Naive B cell (primary cell): ENCODE data around the gene SLC12A9. TPM values are rescaled to one million over a fixed set of nuclear protein-coding genes. Genes with fewer than 3 reads are reported as not detected.
A peak's percentile ranks its signal among the peaks of the same experiment; 100 is the strongest.

ENCODE experiments used
- ATAC-seq, 2 donors: fragments of 150-1000 bp; cut with Tn5 transposase; 2 replicates each; pipeline ENCODE4 v1.10.0; 2021; ENCODE audit warnings: low read depth in 2 of 2, mild to moderate bottlenecking in 2 of 2, moderate library complexity in 2 of 2
- DNase-seq: peaks from one replicate; pipeline ENCODE4 v3.0.0; 2022
- H3K27ac Mint-ChIP-seq, 6 donors: one replicate each; pipeline ENCODE4 v1.8.0; 2020 to 2022; ENCODE audit warnings: mild to moderate bottlenecking in 6 of 6, mixed read lengths in 6 of 6, moderate library complexity in 5 of 6, inconsistent platforms in 2 of 6
- H3K27me3 Mint-ChIP-seq, 3 donors: one replicate each; pipeline ENCODE4 v1.8.0; 2021 to 2022; ENCODE audit warnings: mixed read lengths in 3 of 3, mild to moderate bottlenecking in 1 of 3
- H3K36me3 Mint-ChIP-seq, 2 donors: one replicate each; pipeline ENCODE4 v1.8.0; 2020 to 2022; ENCODE audit warnings: mixed read lengths in 2 of 2, inconsistent platforms in 1 of 2, mild to moderate bottlenecking in 1 of 2
- H3K4me1 Mint-ChIP-seq, 3 donors: one replicate each; pipeline ENCODE4 v1.8.0; 2020 to 2022; ENCODE audit warnings: mixed read lengths in 3 of 3, inconsistent platforms in 1 of 3, mild to moderate bottlenecking in 1 of 3, moderate library complexity in 1 of 3
- H3K4me3 Mint-ChIP-seq, 8 donors: one replicate each; pipeline ENCODE4 v1.8.0; 2020 to 2022; ENCODE audit warnings: mild to moderate bottlenecking in 8 of 8, mixed read lengths in 8 of 8, moderate library complexity in 8 of 8, inconsistent platforms in 2 of 8
- H3K9me3 Mint-ChIP-seq, 7 donors: one replicate each; pipeline ENCODE4 v1.8.0; 2020 to 2022; ENCODE audit warnings: mixed read lengths in 7 of 7, mild to moderate bottlenecking in 5 of 7, inconsistent platforms in 2 of 7, moderate library complexity in 1 of 7
- polyA plus RNA-seq, 6 donors: library from polyadenylated mRNA; unstranded; fragments of 300-500 nt; fragmentation: Illumina TruSeq; gene quantifications; one replicate each; pipeline ENCODE4 v1.2.3, GENCODE V29; 2021; ENCODE audit warnings: low read depth in 6 of 6

SLC12A9 gene
- polyA plus RNA-seq, 6 donors from 2014 or later: 7.8 to 13.1 (median 11.5) TPM

GRCh38 chr7:100893910-100894721, 41.6 kb downstream of the SLC12A9 start:
- Mint-ChIP-seq H3K27ac (peak overlapping the region in 1 of 6 donors; percentile 22), H3K27me3 (peaks cover 25 to 76% (median 65%) of the 10 kb centered on the region in 3 donors), H3K4me3 (peak overlapping the region in 5 of 8 donors; percentile 25 to 95 (median 53))

DNA sequence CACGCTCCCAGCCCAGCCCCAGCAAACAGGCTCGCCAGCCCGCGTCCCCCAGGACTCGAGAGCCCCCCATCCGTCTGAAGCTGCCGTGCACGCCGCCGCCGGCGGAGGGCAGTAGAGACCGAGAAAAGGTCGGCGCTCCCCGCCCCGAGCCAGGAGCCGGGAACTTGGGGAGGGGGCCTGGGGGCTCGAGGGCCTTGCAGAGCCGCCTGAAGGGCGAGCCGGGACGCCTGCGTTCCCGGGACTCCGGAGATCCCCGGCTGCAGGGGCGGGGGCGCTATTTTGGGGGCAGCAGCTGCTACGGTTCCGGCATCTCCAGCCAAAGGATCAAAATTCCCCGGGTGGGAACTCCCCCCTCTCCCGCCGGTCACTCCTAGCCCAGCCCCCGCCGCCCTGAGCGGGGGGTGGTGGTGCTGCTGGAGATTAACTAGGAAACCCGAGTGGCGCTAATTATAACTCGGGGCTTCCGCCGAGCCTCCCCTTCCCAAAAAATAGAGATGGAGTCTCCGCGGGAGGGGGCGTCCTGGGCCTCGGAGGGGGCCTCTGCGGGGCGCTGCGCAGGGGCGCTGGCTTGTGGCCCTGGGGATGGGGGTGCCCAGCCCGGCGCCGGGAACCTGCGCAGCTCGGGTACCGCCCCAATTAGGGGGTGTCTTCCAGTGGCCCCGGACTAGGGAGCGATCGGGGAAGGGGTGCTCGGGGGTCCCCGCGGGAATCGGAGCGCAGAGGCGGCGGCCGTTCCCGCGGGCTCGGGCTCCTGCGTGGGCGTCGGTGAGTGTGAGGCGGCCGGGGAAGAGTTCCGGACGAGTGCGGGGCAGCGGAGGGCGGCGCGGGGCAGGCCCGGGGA, 42.6 kb downstream of the SLC12A9 start:
- DNase-seq: peak; percentile 63
- peaks cover 0 to 7% of the 10 kb centered on the region in 2 donors for H3K36me3 Mint-ChIP-seq
- H3K27me3 Mint-ChIP-seq: peaks cover 28 to 82% (median 66%) of the 10 kb centered on the region in 3 donors
- H3K4me1 Mint-ChIP-seq: peaks cover 27 to 31% (median 29%) of the 10 kb centered on the region in 3 donors
- H3K27ac Mint-ChIP-seq: no peak overlapping the region
- peak; percentile 14 to 22 for ATAC-seq
- peaks cover 0 to 2% (median 0%) of the 10 kb centered on the region in 7 donors for H3K9me3 Mint-ChIP-seq
- H3K4me3 Mint-ChIP-seq: peak overlapping the region in 5 of 8 donors; percentile 60 to 95 (median 71)

More at GRCh38 chr7:100893910-100894721, 41.6 kb downstream of the SLC12A9 start:
- no peak for DNase-seq
- peaks cover 31 to 34% (median 32%) of the 10 kb centered on the region in 3 donors for H3K4me1 Mint-ChIP-seq
- H3K9me3 Mint-ChIP-seq: no peaks in the 10 kb centered on the region
- no peak for ATAC-seq
- H3K36me3 Mint-ChIP-seq: peaks cover 0 to 7% of the 10 kb centered on the region in 2 donors

GRCh38 chr7:100895701-100895955, 43.1 kb downstream of the SLC12A9 start, which contains the start of gene ACHE:
Gene ACHE (minus strand): TSS chr7:100895888. CDS start chr7:100894232, 1,656 bp downstream.
- peaks cover 0 to 4% (median 0%) of the 10 kb centered on the region in 7 donors for H3K9me3 Mint-ChIP-seq
- peaks cover 0 to 7% of the 10 kb centered on the region in 2 donors for H3K36me3 Mint-ChIP-seq
- H3K27ac Mint-ChIP-seq: peak within 1 kb of the TSS in 2 of 6 donors; percentile 15 to 88
- DNase-seq (no peak), ATAC-seq (peak in 1 of 2 donors; percentile 17)
- peaks cover 30 to 82% (median 66%) of the 10 kb centered on the region in 3 donors for H3K27me3 Mint-ChIP-seq
- peaks cover 22 to 25% (median 24%) of the 10 kb centered on the region in 3 donors for H3K4me1 Mint-ChIP-seq
- peak within 1 kb of the TSS; percentile 80 to 95 (median 92) for H3K4me3 Mint-ChIP-seq

- DNase-seq (no peak), ATAC-seq (peak; percentile 19 to 26)
- Mint-ChIP-seq H3K27ac (peak overlapping the region in 2 of 6 donors; percentile 15 to 88), H3K4me3 (peak overlapping the region; percentile 80 to 95 (median 92)), H3K27me3 (peaks cover 35 to 82% (median 66%) of the 10 kb centered on the region in 3 donors), H3K4me1 (peaks cover 19 to 21% (median 20%) of the 10 kb centered on the region in 3 donors), H3K36me3 (peaks cover 0 to 7% of the 10 kb centered on the region in 2 donors), H3K9me3 (peaks cover 0 to 4% (median 0%) of the 10 kb centered on the region in 7 donors)
These were observed 43.6 kb downstream of the SLC12A9 start for GRCh38 chr7:100895956-100896731.

DNA sequence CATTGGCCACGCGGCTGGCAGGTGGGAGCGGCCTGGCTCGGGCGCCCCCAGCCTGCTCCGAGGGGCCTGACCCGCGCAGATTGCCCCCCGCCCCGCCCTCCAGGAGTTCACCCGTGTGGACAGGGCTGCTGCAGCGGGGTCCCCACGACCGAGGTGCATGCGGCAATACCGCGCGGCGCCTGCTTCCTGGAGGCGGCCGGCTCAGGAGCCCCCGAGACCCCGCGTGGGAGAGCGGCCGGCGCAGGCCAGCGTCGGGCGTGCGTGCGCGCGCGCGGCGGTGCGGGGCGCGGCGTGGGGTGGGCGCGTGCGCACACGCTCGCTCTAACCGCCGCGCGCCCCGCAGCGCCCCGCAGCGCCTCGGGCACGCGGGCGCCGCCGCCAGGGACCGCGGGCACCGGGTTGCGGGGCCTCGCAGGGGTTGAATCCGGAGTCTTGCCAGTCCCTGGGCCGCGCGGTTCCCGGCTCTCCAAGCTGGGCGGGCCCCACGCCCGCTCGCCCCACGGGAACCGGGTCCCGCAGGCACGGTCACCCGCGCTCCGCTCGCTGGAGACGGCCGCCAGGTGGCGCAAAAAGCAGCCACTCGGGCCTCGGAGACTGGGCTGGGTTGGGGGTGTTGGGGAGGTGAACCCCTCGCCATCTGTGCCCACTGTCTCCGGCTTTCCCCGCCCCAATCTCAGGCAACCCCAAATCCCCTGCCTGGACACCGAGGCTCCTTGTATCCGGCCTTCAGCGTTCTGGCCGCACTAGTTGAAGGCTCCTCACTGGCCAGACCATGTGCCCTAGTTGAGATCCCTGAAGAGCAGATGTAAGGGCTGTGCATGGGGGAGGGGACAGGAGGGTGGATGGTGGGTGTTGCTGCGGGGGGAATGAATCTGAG, 44.5 kb downstream of the SLC12A9 start:
- ATAC-seq: peak; percentile 71 to 74
- Mint-ChIP-seq H3K27ac (peak overlapping the region in 1 of 6 donors; percentile 51), H3K4me1 (peaks cover 13 to 17% (median 14%) of the 10 kb centered on the region in 3 donors), H3K9me3 (peaks cover 0 to 4% (median 0%) of the 10 kb centered on the region in 7 donors), H3K4me3 (peak overlapping the region; percentile 58 to 95 (median 89)), H3K27me3 (peaks cover 32 to 76% (median 60%) of the 10 kb centered on the region in 3 donors), H3K36me3 (peaks cover 0 to 7% of the 10 kb centered on the region in 2 donors)
- peak; percentile 54 for DNase-seq

DNA sequence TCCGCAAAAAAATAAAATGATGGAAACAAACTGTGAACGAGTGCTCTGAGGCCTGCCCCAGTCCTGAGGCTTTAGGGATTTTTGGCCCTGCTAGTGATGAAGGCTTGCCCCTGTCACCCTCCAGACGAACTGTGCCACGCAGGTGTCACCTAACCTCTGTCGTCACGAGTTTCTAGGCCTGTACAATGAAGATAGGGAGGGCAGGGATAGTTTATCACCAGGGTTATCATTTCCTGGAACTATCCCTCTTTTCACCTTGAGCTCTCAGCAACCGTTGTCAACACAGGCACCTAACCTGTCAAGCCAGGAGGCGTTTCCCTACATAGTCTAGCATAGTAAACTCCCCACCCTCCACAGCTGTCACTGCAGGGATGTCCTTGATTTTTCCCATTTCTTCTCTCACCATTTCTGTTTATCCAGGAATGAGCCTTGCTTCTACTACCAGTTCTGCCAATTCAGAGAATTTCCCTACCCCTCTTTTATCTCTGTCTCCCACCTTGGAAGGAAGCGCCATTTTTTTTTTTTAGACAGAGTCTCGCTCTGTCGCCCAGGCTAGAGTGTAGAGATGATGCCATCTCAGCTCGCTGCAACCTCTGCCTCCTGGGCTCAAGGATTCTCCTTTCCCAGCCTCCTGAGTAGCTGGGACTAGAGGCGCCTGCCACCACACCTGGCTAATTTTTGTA, 45.4 kb downstream of the SLC12A9 start:
- Mint-ChIP-seq H3K4me3 (peak overlapping the region; percentile 3 to 85 (median 72)), H3K4me1 (peaks cover 12 to 13% (median 13%) of the 10 kb centered on the region in 3 donors), H3K27ac (peak overlapping the region in 1 of 6 donors; percentile 87), H3K36me3 (peaks cover 0 to 7% of the 10 kb centered on the region in 2 donors), H3K9me3 (peaks cover 0 to 4% (median 0%) of the 10 kb centered on the region in 7 donors), H3K27me3 (peaks cover 27 to 76% (median 50%) of the 10 kb centered on the region in 3 donors)
- ATAC-seq (no peak), DNase-seq (no peak)

DNA sequence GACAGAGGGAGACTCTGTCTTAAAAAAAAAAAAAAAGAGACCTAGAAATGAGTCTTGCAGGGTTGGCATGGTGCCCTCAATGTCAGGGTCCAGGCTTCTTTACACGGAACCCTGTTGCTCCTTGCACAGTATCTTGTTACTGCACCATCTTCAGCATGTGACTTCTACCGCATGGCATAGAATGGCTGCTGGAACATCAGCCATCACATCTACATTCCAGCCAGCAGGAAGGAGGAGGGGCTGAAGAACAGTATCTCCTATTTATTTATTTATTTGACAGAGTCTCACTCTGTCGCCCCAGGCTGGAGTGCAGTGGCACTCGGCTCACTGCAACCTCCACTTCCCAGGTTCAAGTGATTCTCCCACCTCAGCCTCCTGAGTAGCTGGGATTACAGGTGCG, 46.9 kb downstream of the SLC12A9 start:
- no peak for ATAC-seq
- H3K4me1 Mint-ChIP-seq: peaks cover 10 to 13% (median 13%) of the 10 kb centered on the region in 3 donors
- no peak overlapping the region for H3K27ac Mint-ChIP-seq
- peaks cover 0 to 7% of the 10 kb centered on the region in 2 donors for H3K36me3 Mint-ChIP-seq
- peaks cover 29 to 70% (median 40%) of the 10 kb centered on the region in 3 donors for H3K27me3 Mint-ChIP-seq
- peaks cover 0 to 4% (median 0%) of the 10 kb centered on the region in 7 donors for H3K9me3 Mint-ChIP-seq
- DNase-seq: no peak
- no peak overlapping the region for H3K4me3 Mint-ChIP-seq

DNA sequence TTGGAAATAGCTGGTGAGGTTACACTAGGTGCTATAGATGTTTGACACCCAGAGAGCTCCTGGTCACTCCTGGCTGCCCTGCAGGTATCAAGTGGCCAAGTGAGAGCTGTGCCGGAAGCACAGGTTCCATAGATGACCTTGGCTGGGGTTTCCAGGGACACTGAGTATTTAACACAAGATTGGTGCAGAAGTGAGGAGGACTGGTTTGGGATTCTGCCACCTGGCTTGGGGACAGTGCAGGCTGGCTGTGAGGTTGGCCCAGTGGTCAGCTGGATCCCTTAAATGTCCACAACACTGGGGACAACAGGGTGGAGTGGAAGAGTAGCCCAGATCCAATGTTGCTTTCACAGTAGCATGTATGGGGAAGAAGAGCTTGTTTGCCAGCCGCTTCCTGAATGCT, 48.5 kb downstream of the SLC12A9 start:
- H3K36me3 Mint-ChIP-seq: peaks cover 0 to 5% of the 10 kb centered on the region in 2 donors
- H3K27me3 Mint-ChIP-seq: peaks cover 27 to 61% (median 35%) of the 10 kb centered on the region in 3 donors
- H3K9me3 Mint-ChIP-seq: peaks cover 0 to 4% (median 0%) of the 10 kb centered on the region in 7 donors
- no peak overlapping the region for H3K4me3 Mint-ChIP-seq
- ATAC-seq (no peak), DNase-seq (no peak)
- peaks cover 5 to 9% (median 7%) of the 10 kb centered on the region in 3 donors for H3K4me1 Mint-ChIP-seq
- H3K27ac Mint-ChIP-seq: no peak overlapping the region

DNA sequence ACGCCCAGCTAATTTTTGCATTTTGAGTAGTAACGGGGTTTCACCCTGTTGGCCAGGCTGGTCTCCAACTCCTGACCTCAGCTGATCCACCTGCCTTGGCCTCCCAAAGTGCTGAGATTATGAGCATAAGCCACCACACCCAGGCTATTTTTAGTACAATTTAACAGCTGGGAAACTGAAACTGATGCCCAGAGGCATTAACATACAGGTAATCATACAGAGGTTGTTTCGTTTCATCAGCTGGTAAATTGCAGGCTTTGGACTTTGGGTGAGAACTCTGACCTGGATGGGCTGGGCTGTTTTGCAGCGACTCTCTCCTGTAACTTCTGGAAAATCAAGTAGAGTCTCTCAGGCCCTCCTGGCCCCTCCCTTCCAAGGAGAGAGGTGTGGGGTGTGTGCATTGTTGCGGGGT, 49.4 kb downstream of the SLC12A9 start:
- Mint-ChIP-seq H3K27me3 (peaks cover 24 to 55% (median 29%) of the 10 kb centered on the region in 3 donors), H3K4me1 (peaks cover 0 to 4% (median 2%) of the 10 kb centered on the region in 3 donors), H3K4me3 (no peak overlapping the region), H3K9me3 (peaks cover 0 to 4% (median 0%) of the 10 kb centered on the region in 7 donors), H3K36me3 (no peaks in the 10 kb centered on the region), H3K27ac (no peak overlapping the region)
- no peak for ATAC-seq
- DNase-seq: no peak

DNA sequence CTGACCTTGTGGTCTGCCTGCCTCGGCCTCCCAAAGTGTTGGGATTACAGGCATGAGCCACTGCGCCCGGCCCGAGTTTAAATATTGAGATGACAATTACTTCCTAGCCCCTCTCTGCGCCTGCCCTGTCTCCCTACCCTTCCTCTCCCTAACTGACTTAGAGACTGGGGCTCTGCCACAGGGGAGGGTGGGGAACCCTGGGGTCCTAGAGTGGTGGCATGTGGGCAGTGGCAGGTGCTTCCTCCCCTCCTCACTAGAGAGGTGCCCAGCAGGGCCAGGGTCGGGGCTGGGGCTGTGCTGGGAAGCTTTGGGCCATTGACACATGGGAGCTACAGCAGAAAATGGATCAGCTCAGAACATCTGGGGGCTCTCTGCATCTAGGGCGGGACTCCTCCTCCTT, 50.1 kb downstream of the SLC12A9 start:
- no peaks in the 10 kb centered on the region for H3K4me1 Mint-ChIP-seq
- H3K4me3 Mint-ChIP-seq: no peak overlapping the region
- peaks cover 0 to 4% (median 0%) of the 10 kb centered on the region in 7 donors for H3K9me3 Mint-ChIP-seq
- DNase-seq: no peak
- H3K36me3 Mint-ChIP-seq: no peaks in the 10 kb centered on the region
- peaks cover 24 to 49% (median 24%) of the 10 kb centered on the region in 3 donors for H3K27me3 Mint-ChIP-seq
- no peak overlapping the region for H3K27ac Mint-ChIP-seq
- ATAC-seq: no peak

DNA sequence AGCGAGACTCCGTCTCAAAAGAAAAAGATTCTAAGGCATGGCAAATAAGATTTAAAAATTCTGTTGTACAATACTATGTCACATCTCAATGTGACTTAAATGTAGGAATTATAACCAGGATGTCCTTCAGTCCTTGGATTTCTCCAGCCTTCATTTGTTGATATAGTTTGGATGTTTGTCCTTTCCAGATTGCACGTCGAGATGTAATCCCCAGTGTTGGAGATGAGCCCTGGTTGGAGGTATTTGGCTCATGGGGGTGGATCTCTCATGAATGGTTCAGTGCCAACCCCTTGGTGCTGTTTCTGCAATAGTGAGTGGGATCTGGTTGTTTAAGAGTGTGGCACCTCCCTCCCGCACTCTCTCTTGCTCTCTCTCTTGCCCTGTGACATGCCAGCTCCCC, 56.0 kb downstream of the SLC12A9 start:
- DNase-seq (no peak), ATAC-seq (no peak)
- no peak overlapping the region for H3K27ac Mint-ChIP-seq
- peak overlapping the region in 1 of 8 donors; percentile 12 for H3K4me3 Mint-ChIP-seq
- H3K9me3 Mint-ChIP-seq: peaks cover 0 to 5% (median 3%) of the 10 kb centered on the region in 7 donors
- H3K27me3 Mint-ChIP-seq: peaks cover 0 to 13% (median 12%) of the 10 kb centered on the region in 3 donors
- peaks cover 4 to 13% (median 11%) of the 10 kb centered on the region in 3 donors for H3K4me1 Mint-ChIP-seq
- H3K36me3 Mint-ChIP-seq: peaks cover 0 to 5% of the 10 kb centered on the region in 2 donors
